ENCODE results near the gene SRRM4.

DNA sequence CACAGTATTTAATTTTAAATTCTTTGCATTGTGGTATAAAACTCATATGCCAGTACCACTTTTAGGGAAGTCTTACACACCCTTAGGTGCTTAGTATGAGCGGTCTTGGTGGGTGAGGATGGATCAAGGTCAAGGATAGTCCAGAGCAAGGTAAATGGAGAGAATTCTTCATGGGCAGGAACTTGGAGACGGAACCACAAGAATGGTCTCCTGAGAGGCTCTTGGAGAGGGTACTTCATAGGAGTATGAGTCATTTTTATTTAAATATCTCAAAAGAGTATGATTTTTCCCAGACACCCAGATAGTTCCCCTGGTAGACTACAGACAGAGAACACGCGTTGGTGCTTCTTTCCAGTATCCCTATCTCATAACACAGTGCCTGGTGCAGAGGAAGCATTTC is 219.3 kb downstream of the SRRM4 start:
- TF ChIP-seq, protein P1, sequence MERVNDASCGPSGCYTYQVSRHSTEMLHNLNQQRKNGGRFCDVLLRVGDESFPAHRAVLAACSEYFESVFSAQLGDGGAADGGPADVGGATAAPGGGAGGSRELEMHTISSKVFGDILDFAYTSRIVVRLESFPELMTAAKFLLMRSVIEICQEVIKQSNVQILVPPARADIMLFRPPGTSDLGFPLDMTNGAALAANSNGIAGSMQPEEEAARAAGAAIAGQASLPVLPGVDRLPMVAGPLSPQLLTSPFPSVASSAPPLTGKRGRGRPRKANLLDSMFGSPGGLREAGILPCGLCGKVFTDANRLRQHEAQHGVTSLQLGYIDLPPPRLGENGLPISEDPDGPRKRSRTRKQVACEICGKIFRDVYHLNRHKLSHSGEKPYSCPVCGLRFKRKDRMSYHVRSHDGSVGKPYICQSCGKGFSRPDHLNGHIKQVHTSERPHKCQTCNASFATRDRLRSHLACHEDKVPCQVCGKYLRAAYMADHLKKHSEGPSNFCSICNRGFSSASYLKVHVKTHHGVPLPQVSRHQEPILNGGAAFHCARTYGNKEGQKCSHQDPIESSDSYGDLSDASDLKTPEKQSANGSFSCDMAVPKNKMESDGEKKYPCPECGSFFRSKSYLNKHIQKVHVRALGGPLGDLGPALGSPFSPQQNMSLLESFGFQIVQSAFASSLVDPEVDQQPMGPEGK (CRISPR knock-in tag; IDR thresholded peaks at IDR 0.05; ENCODE audit: borderline replicate concordance), result no peak
- TF ChIP-seq ZFP30 (CRISPR knock-in tag; IDR thresholded peaks at IDR 0.05) (no peak), CSDC2 (CRISPR knock-in tag; IDR thresholded peaks at IDR 0.05) (no peak), TCF4 (CRISPR knock-in tag; IDR thresholded peaks at IDR 0.05; ENCODE audit: borderline replicate concordance) (no peak), GLIS3 (CRISPR knock-in tag; IDR thresholded peaks at IDR 0.05) (no peak), CREB5 (CRISPR knock-in tag; IDR thresholded peaks at IDR 0.05; ENCODE audit: low read depth) (no peak), SNAI2 (CRISPR knock-in tag; IDR thresholded peaks at IDR 0.05) (no peak), TOX (CRISPR knock-in tag; IDR thresholded peaks at IDR 0.05; ENCODE audit: borderline replicate concordance) (no peak), RARB (CRISPR knock-in tag; IDR thresholded peaks at IDR 0.05) (no peak), ZNF70 (CRISPR knock-in tag; IDR thresholded peaks at IDR 0.05) (no peak), ZNF565 (CRISPR knock-in tag; conservative IDR thresholded peaks at IDR 0.05; ENCODE audit: low read depth) (no peak), POU6F1 (CRISPR knock-in tag; IDR thresholded peaks at IDR 0.05; ENCODE audit: borderline replicate concordance, low read depth) (no peak), ZC3H10 (CRISPR knock-in tag; IDR thresholded peaks at IDR 0.05) (no peak)

All from SK-N-SH treated with all-trans-retinoic acid at 6 μM for 48 hours (cell line).